ENCODE data around the gene RNASE11.

DNA sequence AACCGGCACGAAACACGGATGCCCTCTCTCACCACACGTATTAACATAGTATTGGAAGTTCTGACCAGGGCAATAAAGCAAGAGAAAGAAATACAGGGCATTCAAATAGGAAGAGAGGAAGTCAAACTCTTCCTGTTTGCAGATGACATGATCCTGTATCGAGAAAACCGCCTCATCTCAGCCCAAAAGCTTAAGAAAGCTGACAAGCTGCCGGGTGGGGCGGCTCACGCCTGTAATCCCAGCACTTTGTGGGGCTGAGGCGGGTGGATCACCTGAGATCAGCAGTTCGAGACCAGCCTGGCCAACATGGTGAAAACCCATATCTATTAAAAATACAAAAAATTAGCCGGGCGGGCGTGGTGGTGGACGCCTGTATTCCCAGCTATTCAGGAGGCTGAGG lies 36.0 kb upstream of the RNASE11 start:
- TF ChIP-seq, protein P1, sequence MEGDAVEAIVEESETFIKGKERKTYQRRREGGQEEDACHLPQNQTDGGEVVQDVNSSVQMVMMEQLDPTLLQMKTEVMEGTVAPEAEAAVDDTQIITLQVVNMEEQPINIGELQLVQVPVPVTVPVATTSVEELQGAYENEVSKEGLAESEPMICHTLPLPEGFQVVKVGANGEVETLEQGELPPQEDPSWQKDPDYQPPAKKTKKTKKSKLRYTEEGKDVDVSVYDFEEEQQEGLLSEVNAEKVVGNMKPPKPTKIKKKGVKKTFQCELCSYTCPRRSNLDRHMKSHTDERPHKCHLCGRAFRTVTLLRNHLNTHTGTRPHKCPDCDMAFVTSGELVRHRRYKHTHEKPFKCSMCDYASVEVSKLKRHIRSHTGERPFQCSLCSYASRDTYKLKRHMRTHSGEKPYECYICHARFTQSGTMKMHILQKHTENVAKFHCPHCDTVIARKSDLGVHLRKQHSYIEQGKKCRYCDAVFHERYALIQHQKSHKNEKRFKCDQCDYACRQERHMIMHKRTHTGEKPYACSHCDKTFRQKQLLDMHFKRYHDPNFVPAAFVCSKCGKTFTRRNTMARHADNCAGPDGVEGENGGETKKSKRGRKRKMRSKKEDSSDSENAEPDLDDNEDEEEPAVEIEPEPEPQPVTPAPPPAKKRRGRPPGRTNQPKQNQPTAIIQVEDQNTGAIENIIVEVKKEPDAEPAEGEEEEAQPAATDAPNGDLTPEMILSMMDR (IDR thresholded peaks at IDR 0.05): no peak
- TF ChIP-seq POLR2A (IDR thresholded peaks at IDR 0.05) (no peak), POLR2AphosphoS5 (IDR thresholded peaks at IDR 0.05) (no peak), EP300 (IDR thresholded peaks at IDR 0.05) (no peak)
